Glomerular endothelial cell (primary cell): ENCODE results near the gene FBXW5. TPM values are rescaled to one million over a fixed set of nuclear protein-coding genes. Genes with fewer than 3 reads are reported as not detected.

Experiments
- DNase-seq: peaks from one replicate; pipeline ENCODE4 v3.0.0-alpha.2; 2011; ENCODE audit warnings: low read depth, low spot score; ENCODE audit errors: extremely low read depth
- total RNA-seq: library from RNA; depleted of rRNA; stranded (reverse); fragments of >200 nt; gene quantifications from 2 replicates; pipeline ENCODE4 v1.2.3, GENCODE V29; 2015

The FBXW5 gene
- total RNA-seq, 1 donor from 2014 or later: 187 TPM

GRCh38 chr9:136978865-136979544 lies 34.5 kb upstream of the FBXW5 start:
- DNase-seq: no peak

- no peak for DNase-seq
Measured at GRCh38 chr9:136978073-136978864, 33.7 kb upstream of the FBXW5 start.

- no peak for DNase-seq
Measured at GRCh38 chr9:136977649-136978072, 33.1 kb upstream of the FBXW5 start.

GRCh38 chr9:136977223-136977622 lies 32.7 kb upstream of the FBXW5 start, which contains the start of gene PTGDS:
Gene PTGDS, plus strand, starts transcription at chr9:136977504. Its CDS starts 75 bp downstream, at chr9:136977579.
- no peak for DNase-seq

- DNase-seq: no peak
Measured at GRCh38 chr9:136975644-136976043, 31.1 kb upstream of the FBXW5 start.

GRCh38 chr9:136974817-136975535 lies 30.4 kb upstream of the FBXW5 start:
- DNase-seq: no peak

GRCh38 chr9:136973618-136974617 lies 29.4 kb upstream of the FBXW5 start:
- DNase-seq: no peak

GRCh38 chr9:136972743-136973142 lies 28.2 kb upstream of the FBXW5 start:
- DNase-seq: no peak

GRCh38 chr9:136972335-136972734 lies 27.8 kb upstream of the FBXW5 start:
- no peak for DNase-seq

GRCh38 chr9:136971746-136972145 lies 27.2 kb upstream of the FBXW5 start:
- no peak for DNase-seq

GRCh38 chr9:136970361-136970760 lies 25.8 kb upstream of the FBXW5 start:
- DNase-seq: no peak

GRCh38 chr9:136969774-136970173 lies 25.2 kb upstream of the FBXW5 start:
- no peak for DNase-seq

- no peak for DNase-seq
Measured at GRCh38 chr9:136969150-136969549, 24.6 kb upstream of the FBXW5 start.

GRCh38 chr9:136968333-136969127 lies 24.0 kb upstream of the FBXW5 start:
- DNase-seq: no peak

GRCh38 chr9:136965771-136966484 lies 21.4 kb upstream of the FBXW5 start:
- DNase-seq: no peak

GRCh38 chr9:136964833-136965422 lies 20.4 kb upstream of the FBXW5 start:
- DNase-seq: no peak

GRCh38 chr9:136964171-136964689 lies 19.7 kb upstream of the FBXW5 start:
- no peak for DNase-seq

GRCh38 chr9:136963751-136964150 lies 19.2 kb upstream of the FBXW5 start:
- no peak for DNase-seq
